Osteocyte (in vitro differentiated cells): ENCODE results near the gene CRCP. TPM values are rescaled to one million over a fixed set of nuclear protein-coding genes. Genes with fewer than 3 reads are reported as not detected.

Source experiments
- DNase-seq: peaks from one replicate; pipeline ENCODE4 v3.0.0; 2021; ENCODE audit warnings: mixed read lengths; ENCODE audit not compliant: unreplicated experiment; ENCODE audit errors: extremely low spot score
- H3K27ac Mint-ChIP-seq: one replicate; pipeline ENCODE4 v1.8.0; 2021; ENCODE audit warnings: mild to moderate bottlenecking, mixed read lengths; ENCODE audit not compliant: unreplicated experiment
- H3K27me3 Mint-ChIP-seq: one replicate; pipeline ENCODE4 v1.8.0; 2021; ENCODE audit warnings: mixed read lengths; ENCODE audit not compliant: unreplicated experiment
- H3K36me3 Mint-ChIP-seq: one replicate; pipeline ENCODE4 v1.8.0; 2021; ENCODE audit warnings: mixed read lengths; ENCODE audit not compliant: unreplicated experiment
- H3K4me1 Mint-ChIP-seq: one replicate; pipeline ENCODE4 v1.8.0; 2021; ENCODE audit warnings: mixed read lengths; ENCODE audit not compliant: unreplicated experiment
- H3K4me3 Mint-ChIP-seq: one replicate; pipeline ENCODE4 v1.8.0; 2021; ENCODE audit warnings: mild to moderate bottlenecking, moderate library complexity, mixed read lengths; ENCODE audit not compliant: unreplicated experiment
- H3K9me3 Mint-ChIP-seq: one replicate; pipeline ENCODE4 v1.8.0; 2021; ENCODE audit warnings: mixed read lengths; ENCODE audit not compliant: unreplicated experiment
- total RNA-seq: library from RNA; stranded (reverse); gene quantifications from 2 replicates; pipeline ENCODE4 v1.2.1, GENCODE V29; 2021
- TF ChIP-seq, protein P1 (sequence below): fragments of 200-600 bp; sonication (generic); IDR thresholded peaks from 2 replicates; pipeline ENCODE4 v1.5.0; 2021; ENCODE audit warnings: antibody characterized with exemption, mild to moderate bottlenecking, moderate library complexity

The CRCP gene
- total RNA-seq, 1 donor from 2014 or later = 26.5 TPM

DNA sequence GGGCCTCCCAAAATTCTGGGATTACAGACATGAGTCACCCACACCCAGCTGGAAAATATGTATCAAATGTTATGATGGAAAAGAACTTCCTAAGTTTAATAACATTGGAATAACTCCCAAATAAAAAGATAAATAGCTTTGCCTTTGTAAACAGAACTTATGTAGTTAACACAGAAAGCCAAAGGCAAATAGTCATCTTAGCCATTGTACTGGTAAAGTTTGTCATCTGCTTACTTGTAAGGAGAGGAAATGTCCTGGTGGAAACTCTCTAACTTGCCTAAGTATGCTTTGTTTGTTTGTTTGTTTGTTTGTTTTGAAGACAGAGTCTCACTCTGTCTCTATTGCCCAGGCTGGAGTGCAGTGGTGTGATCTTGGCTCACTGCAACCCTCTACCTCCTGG lies 66.7 kb downstream of the CRCP start:
- H3K36me3 Mint-ChIP-seq = no peaks in the 10 kb centered on the region
- H3K4me3 Mint-ChIP-seq = no peak overlapping the region
- TF ChIP-seq, protein P1, sequence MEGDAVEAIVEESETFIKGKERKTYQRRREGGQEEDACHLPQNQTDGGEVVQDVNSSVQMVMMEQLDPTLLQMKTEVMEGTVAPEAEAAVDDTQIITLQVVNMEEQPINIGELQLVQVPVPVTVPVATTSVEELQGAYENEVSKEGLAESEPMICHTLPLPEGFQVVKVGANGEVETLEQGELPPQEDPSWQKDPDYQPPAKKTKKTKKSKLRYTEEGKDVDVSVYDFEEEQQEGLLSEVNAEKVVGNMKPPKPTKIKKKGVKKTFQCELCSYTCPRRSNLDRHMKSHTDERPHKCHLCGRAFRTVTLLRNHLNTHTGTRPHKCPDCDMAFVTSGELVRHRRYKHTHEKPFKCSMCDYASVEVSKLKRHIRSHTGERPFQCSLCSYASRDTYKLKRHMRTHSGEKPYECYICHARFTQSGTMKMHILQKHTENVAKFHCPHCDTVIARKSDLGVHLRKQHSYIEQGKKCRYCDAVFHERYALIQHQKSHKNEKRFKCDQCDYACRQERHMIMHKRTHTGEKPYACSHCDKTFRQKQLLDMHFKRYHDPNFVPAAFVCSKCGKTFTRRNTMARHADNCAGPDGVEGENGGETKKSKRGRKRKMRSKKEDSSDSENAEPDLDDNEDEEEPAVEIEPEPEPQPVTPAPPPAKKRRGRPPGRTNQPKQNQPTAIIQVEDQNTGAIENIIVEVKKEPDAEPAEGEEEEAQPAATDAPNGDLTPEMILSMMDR = no peak
- no peak overlapping the region for H3K27ac Mint-ChIP-seq
- no peaks in the 10 kb centered on the region for H3K27me3 Mint-ChIP-seq
- DNase-seq = no peak
- peaks cover 5% of the 10 kb centered on the region for H3K4me1 Mint-ChIP-seq
- H3K9me3 Mint-ChIP-seq = peaks cover 3% of the 10 kb centered on the region

DNA sequence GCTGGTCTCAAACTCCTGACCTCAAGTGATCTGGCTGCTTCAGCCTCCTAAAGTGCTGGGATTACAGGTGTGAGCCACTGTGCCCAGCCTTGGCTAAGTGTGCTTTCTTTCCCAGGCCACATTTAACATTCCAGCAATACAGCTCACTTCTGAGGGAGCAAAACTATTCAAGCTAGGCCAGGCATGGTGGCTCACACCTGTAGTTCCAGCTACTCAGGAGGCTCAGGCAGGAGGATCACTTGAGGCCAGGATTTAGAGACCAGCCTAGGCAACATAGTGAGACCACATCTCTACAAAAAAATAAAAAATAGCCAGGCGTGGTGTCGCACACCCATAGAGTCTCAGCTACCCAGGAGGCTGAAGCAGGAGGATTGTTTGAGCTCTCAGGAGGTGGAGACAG lies 67.2 kb downstream of the CRCP start:
- TF ChIP-seq, protein P1 = no peak
- Mint-ChIP-seq H3K4me3 (no peak overlapping the region), H3K27ac (no peak overlapping the region), H3K4me1 (peaks cover 5% of the 10 kb centered on the region), H3K36me3 (no peaks in the 10 kb centered on the region), H3K9me3 (peaks cover 3% of the 10 kb centered on the region), H3K27me3 (no peaks in the 10 kb centered on the region)
- DNase-seq = no peak

DNA sequence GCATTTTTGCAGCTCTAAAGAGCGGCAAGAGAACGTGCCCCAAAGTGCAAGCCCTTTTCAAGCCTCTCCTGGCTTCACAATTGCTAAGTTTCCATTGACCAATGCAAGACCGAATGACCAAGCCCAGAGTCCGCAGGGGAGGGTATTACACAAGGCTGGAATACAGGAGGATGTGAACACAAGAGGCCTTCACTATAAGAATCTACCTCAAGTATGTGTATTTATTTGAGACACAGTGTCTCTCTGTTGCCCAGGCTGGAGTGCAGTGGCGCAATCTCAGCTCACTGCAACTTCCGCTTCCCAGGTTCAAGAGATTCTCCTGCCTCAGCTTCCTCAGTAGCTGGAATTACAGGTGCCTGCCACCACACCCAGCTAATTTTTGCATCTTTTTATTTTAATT lies 68.3 kb downstream of the CRCP start:
- no peaks in the 10 kb centered on the region for H3K27me3 Mint-ChIP-seq
- no peaks in the 10 kb centered on the region for H3K36me3 Mint-ChIP-seq
- no peak overlapping the region for H3K27ac Mint-ChIP-seq
- peaks cover 3% of the 10 kb centered on the region for H3K9me3 Mint-ChIP-seq
- no peak for DNase-seq
- H3K4me1 Mint-ChIP-seq = peaks cover 5% of the 10 kb centered on the region
- H3K4me3 Mint-ChIP-seq = no peak overlapping the region
- TF ChIP-seq, protein P1 = no peak

DNA sequence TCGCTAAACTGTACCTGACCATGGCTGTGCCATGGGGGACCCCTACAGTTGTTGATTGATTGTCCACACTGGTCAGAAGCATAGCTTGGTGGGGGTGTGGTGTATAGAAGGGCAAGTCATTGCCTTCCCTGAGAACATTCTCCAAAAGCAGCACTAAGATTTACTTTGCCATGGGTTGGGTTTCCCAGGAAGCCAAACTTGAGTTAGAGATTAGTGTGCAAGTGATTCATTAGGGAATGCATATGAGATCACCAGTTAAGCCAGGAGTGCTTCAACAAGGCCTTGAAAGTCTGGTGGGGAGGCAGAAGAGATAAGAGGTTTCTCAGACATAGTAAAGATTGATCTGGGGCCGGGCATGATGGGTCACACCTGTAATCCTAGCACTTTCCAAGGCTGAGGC lies 69.1 kb downstream of the CRCP start:
- H3K4me1 Mint-ChIP-seq = peaks cover 5% of the 10 kb centered on the region
- H3K4me3 Mint-ChIP-seq = no peak overlapping the region
- H3K9me3 Mint-ChIP-seq = peaks cover 3% of the 10 kb centered on the region
- no peaks in the 10 kb centered on the region for H3K36me3 Mint-ChIP-seq
- TF ChIP-seq, protein P1 = no peak
- no peaks in the 10 kb centered on the region for H3K27me3 Mint-ChIP-seq
- no peak overlapping the region for H3K27ac Mint-ChIP-seq
- no peak for DNase-seq

DNA sequence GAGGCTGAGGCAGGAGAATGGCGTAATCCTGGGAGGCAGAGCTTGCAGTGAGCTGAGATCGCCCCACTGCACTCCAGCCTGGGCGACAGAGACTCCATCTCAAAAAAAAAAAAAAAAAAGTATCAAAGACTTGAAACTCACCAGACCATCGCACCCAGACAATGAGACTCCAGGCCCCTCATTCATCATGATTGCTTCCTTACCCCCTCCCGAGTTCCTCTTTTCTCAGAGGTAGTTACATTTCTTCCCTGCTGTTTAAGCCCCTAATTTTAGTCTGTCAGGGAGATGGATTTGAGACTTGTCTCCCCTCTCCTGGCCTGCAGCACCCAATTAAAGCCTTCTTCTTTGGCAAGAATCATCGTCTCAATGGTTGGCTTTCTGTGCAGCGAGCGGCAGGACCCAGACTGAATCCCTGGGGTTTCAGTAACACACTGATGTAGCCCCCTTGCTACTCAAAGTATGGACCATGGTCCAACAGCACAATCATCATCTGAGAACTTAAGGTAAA lies 71.1 kb downstream of the CRCP start:
- H3K27ac Mint-ChIP-seq = no peak overlapping the region
- peaks cover 6% of the 10 kb centered on the region for H3K27me3 Mint-ChIP-seq
- H3K4me1 Mint-ChIP-seq = peaks cover 5% of the 10 kb centered on the region
- H3K4me3 Mint-ChIP-seq = no peak overlapping the region
- H3K36me3 Mint-ChIP-seq = no peaks in the 10 kb centered on the region
- TF ChIP-seq, protein P1 = no peak
- peaks cover 3% of the 10 kb centered on the region for H3K9me3 Mint-ChIP-seq
- no peak for DNase-seq
